Neutrophil (primary cell): ENCODE results near the gene PTGS1.

ENCODE experiments used
- H3K27ac ChIP-seq: fragments of 200-600 bp; sonication (generic); 2 replicates; pipeline ENCODE4 v1.5.1; 2016; ENCODE audit warnings: mild to moderate bottlenecking, moderate library complexity
- H3K27me3 ChIP-seq: fragments of 200-600 bp; sonication (generic); 2 replicates; pipeline ENCODE4 v1.6.0; 2016; ENCODE audit warnings: mild to moderate bottlenecking
- H3K36me3 ChIP-seq: fragments of 200-600 bp; sonication (generic); 2 replicates; pipeline ENCODE4 v1.5.1; 2017
- H3K4me1 ChIP-seq, 2 experiments: fragments of 200-600 bp in 1 of 2; sonication (generic) in 1 of 2; 1 replicate in 1 of 2; 2 replicates in 1 of 2; pipeline versions ENCODE4 v1.5.1 to v1.6.1; 2013 to 2016; ENCODE audit warnings: low read depth in 1 of 2, low read length in 1 of 2, mild to moderate bottlenecking in 1 of 2, moderate library complexity in 1 of 2; ENCODE audit not compliant: control insufficient read depth in 1 of 2, insufficient read depth in 1 of 2
- H3K4me3 ChIP-seq, 2 experiments: fragments of 200-600 bp in 1 of 2; sonication (generic) in 1 of 2; 1 replicate in 1 of 2; 2 replicates in 1 of 2; pipeline ENCODE4 v1.5.1; 2013 to 2016; ENCODE audit warnings: low read depth in 1 of 2, low read length in 1 of 2, mild to moderate bottlenecking in 1 of 2, moderate library complexity in 1 of 2
- H3K9me3 ChIP-seq: fragments of 200-600 bp; sonication (generic); 2 replicates; pipeline ENCODE4 v1.5.1; 2016
- TF ChIP-seq, protein P1 (sequence below): fragments of 200-600 bp; sonication (generic); IDR thresholded peaks from 2 replicates; pipeline ENCODE4 v1.5.1; 2016; ENCODE audit warnings: antibody characterized with exemption

Gene PTGS1

DNA sequence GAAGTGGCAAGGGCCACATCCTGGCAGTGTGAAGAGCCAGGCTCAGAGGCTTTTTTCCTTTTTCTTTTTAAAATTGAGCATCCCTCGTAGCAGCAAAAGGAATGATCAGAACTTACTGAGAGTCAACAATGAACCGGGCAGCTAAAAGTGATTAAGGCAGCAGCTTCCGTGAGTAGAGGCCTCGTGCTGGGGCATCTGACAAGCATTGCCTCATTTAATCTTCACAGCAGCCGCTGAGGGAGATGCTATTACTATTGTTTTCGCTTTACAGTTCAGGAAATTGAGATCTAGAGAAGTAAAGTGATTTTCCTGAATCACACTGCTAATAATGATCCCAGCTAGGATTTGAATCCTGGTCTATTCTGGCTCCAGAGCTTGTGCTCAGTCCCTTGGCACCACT, 30.7 kb upstream of the PTGS1 start:
- no peaks in the 10 kb centered on the region for H3K4me1 ChIP-seq
- H3K27me3 ChIP-seq, result peaks cover 12% of the 10 kb centered on the region
- H3K36me3 ChIP-seq, result no peaks in the 10 kb centered on the region
- H3K27ac ChIP-seq, result no peak overlapping the region
- H3K9me3 ChIP-seq, result no peaks in the 10 kb centered on the region
- no peak overlapping the region for H3K4me3 ChIP-seq
- TF ChIP-seq, protein P1, sequence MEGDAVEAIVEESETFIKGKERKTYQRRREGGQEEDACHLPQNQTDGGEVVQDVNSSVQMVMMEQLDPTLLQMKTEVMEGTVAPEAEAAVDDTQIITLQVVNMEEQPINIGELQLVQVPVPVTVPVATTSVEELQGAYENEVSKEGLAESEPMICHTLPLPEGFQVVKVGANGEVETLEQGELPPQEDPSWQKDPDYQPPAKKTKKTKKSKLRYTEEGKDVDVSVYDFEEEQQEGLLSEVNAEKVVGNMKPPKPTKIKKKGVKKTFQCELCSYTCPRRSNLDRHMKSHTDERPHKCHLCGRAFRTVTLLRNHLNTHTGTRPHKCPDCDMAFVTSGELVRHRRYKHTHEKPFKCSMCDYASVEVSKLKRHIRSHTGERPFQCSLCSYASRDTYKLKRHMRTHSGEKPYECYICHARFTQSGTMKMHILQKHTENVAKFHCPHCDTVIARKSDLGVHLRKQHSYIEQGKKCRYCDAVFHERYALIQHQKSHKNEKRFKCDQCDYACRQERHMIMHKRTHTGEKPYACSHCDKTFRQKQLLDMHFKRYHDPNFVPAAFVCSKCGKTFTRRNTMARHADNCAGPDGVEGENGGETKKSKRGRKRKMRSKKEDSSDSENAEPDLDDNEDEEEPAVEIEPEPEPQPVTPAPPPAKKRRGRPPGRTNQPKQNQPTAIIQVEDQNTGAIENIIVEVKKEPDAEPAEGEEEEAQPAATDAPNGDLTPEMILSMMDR, result no peak

DNA sequence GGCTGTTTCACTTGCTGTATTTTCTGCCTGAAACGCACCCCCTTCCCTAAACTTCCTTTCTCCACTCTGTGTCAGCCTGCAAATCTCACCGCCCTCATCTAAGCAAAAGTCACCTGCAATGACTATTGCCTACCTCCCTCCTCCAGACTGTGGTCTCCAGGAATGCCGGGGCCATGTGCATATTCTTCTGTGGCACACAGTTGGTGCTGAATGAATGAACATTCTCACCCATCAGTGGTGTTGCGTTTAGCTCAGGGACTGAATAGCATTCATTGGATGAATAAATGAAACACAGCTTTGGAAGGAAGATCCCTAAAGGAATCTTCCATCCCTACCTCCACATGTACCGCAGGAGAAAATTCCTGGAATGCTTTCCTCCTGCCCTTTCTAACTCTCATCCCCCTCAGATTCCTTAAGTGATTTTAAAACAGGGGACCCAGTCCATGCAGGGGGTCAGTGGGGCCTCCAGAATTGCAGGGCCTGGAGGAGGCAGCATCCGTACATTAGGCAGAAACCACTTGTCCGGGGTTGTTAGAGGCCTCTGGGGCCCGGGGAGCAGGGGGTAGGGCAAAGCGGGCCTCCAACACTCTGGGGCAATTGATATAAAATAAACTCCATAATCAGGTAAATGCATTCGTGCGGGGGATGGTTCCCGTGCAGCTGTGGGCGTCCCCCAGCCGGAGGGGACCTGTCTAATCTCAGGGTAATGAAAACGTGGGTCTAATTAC, 28.3 kb upstream of the PTGS1 start:
- Histone ChIP-seq H3K27me3 (peaks cover 35% of the 10 kb centered on the region), H3K4me3 (no peak overlapping the region), H3K9me3 (no peaks in the 10 kb centered on the region), H3K27ac (no peak overlapping the region), H3K4me1 (peaks cover 8 to 12% of the 10 kb centered on the region in 2 experiments), H3K36me3 (no peaks in the 10 kb centered on the region)
- TF ChIP-seq, protein P1, result no peak

DNA sequence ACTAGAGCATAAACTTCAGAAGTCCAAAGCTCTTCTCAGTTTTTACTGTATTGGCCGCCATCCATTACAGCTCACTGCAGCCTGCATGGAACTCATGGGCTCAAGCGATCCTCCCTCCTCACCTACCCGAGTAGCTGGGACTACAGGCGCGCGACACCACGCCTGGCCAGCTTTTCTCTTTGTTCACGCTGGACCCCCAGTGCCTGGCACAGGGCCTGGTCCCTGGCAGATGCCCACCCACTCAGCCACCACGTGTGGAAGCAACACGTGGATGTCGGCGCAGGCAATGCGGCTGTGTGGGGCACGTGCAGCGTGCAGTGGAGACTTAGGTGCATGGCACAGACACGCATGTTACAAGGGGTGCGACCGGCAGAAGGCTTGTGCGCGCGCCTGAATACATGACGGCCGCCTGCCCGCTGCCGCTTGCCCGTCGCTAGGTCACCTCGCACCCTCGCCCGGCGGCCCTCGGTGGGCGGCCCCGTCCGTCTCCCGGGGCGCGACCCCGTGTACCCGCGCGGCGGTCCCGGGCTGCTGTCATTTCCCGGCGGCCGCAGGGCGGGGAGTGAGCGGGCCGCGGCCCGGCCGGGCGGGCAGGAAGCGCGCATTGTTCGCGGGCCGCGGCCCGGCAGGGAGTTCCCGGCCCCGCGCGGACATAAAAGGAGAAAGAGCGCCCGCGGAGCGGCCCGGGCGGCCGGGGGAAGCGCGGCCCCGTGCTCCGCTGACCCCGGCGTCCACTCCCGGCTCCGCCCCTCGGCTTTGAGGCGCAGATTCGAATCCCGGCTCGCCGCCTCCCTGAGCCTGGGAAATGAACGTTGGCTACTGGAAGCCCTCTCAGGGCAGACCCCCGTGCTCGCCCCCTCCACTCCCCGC, 24.1 kb upstream of the PTGS1 start:
- H3K4me3 ChIP-seq, result peak overlapping the region; percentile 24 to 51
- no peak overlapping the region for H3K27ac ChIP-seq

DNA sequence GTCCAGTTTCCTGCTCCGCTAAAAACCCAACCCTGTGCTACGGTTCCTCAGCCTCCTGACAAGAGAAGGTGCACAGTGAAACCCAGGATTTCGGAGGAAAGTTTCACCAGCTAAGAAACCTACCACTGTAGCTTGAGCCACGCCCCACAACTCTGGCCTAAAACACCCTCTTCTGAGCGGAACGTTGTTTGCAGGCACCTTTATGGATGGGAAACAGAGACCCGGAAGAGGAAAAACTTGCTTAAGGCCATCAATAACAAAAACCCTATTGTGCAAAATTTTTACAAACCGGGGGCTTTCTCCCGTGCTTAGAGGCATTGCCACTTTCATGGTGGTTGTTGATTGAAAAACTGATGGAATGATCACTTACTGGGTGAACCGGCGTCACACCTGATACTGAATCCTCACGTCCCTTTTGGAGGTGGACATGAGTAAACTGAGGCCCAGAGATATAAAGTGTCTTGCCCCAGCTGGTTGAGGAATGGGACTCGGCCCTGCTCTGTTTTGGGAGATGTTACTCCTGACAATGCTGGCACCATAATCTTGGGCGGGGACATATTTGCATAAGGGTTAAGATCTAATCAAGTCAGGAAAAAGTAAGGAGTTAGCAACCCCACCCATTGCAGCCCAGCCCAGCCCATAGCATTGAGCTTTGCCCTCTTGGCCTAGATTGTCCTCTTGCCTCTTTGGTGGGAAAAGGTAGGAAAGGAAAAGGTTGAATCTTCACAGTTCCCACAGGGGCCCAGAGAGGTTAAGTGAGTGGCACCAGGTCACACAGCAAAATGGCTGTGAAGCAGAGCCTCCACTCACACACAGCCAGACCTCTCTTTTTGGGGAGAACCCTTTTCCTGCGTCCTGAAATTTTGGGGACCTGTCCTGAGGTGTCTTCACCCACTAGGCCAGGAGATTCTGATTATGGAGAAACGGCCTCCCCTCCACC, 23.2 kb upstream of the PTGS1 start:
- Histone ChIP-seq H3K27ac (no peak overlapping the region), H3K36me3 (no peaks in the 10 kb centered on the region), H3K9me3 (no peaks in the 10 kb centered on the region), H3K4me3 (peak overlapping the region; percentile 24 to 51), H3K4me1 (peaks cover 10 to 12% of the 10 kb centered on the region in 2 experiments), H3K27me3 (peaks cover 59% of the 10 kb centered on the region)
- TF ChIP-seq, protein P1, result no peak

More for the DNA sequence above, 24.1 kb upstream of the PTGS1 start:
- Histone ChIP-seq H3K4me1 (peaks cover 10 to 12% of the 10 kb centered on the region in 2 experiments), H3K27me3 (peaks cover 59% of the 10 kb centered on the region), H3K36me3 (no peaks in the 10 kb centered on the region), H3K9me3 (no peaks in the 10 kb centered on the region)
- TF ChIP-seq, protein P1, result no peak

DNA sequence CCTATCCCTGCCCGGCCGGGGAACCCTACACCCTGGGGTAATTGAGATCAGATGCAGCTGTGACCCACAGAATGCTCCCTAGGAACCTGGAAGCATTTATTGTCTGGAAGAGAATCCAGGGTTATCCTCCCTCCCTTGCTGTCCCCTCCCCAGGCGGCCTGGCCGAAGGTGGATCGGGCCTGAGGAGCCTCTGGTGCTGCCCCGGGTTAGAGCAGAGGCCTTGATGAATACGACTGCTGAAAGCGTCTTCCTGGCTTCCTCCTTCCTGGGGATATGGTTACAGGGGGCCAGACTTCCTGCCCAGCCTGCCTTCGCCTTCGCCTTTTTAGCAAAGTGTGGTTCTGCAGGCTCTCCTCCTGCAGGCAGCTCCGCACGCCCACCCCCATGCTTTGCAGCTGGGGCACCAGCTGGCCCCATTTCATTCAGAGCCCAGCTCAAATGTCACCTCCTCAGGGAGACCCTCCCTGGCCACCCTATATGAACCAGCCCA, 22.5 kb upstream of the PTGS1 start:
- TF ChIP-seq, protein P1, result no peak
- peaks cover 10 to 12% of the 10 kb centered on the region in 2 experiments for H3K4me1 ChIP-seq
- H3K4me3 ChIP-seq, result no peak overlapping the region
- H3K36me3 ChIP-seq, result no peaks in the 10 kb centered on the region
- H3K9me3 ChIP-seq, result no peaks in the 10 kb centered on the region
- H3K27me3 ChIP-seq, result peaks cover 59% of the 10 kb centered on the region
- no peak overlapping the region for H3K27ac ChIP-seq
